Transverse colon (tissue), 4 donors: ENCODE results near the gene FRMD3. TPM values are rescaled to one million over a fixed set of nuclear protein-coding genes. Genes with fewer than 3 reads are reported as not detected.
A peak's percentile ranks its signal among the peaks of the same experiment; 100 is the strongest.

Source experiments
- DNase-seq: peaks from one replicate; pipeline ENCODE4 v3.0.0-alpha.2; 2019
- H3K27ac ChIP-seq, 4 donors: fragments of 200-600 bp; sonication (generic); 2 replicates each; pipeline ENCODE4 v1.5.1; 2016 to 2018; ENCODE audit warnings: inconsistent platforms in 4 of 4
- H3K27me3 ChIP-seq: fragments of 200-600 bp; sonication (generic); 2 replicates; pipeline ENCODE4 v1.5.1; 2017; ENCODE audit warnings: inconsistent platforms
- H3K36me3 ChIP-seq, 4 donors: fragments of 200-600 bp; sonication (generic); 2 replicates each; pipeline ENCODE4 v1.5.1; 2017 to 2019; ENCODE audit warnings: inconsistent platforms in 4 of 4
- H3K4me1 ChIP-seq, 4 donors: fragments of 200-600 bp; sonication (generic); 2 replicates each; pipeline ENCODE4 v1.5.1; 2017 to 2020; ENCODE audit warnings: inconsistent platforms in 4 of 4
- H3K4me3 ChIP-seq, 4 donors: fragments of 200-600 bp; sonication (generic); 1 replicate in 1 of 4; 2 replicates in 3 of 4; pipeline versions ENCODE4 v1.5.1 to v1.6.1; 2017 to 2019; ENCODE audit warnings: inconsistent platforms in 4 of 4
- H3K9me3 ChIP-seq, 2 donors: fragments of 200-600 bp; sonication (generic); 2 replicates each; pipeline ENCODE4 v1.5.1; 2017 to 2019; ENCODE audit warnings: inconsistent platforms in 2 of 2
- CTCF ChIP-seq, 5 experiments: fragments of 200-600 bp in 3 of 5; fragments of 450-650 bp in 2 of 5; sonication (generic) in 3 of 5; IDR thresholded peaks; 1 replicate in 2 of 5; 2 replicates in 3 of 5; pipeline ENCODE4 v1.5.1; 2016 to 2017; ENCODE audit warnings: antibody characterized with exemption in 5 of 5, inconsistent platforms in 3 of 5, mild to moderate bottlenecking in 2 of 5, moderate library complexity in 1 of 5
- EP300 ChIP-seq: sonication (generic); formaldehyde crosslinking; IDR thresholded peaks from one replicate; pipeline ENCODE4 v1.6.1; 2017; ENCODE audit warnings: antibody characterized with exemption, low read depth
- POLR2A ChIP-seq: fragments of 450-650 bp; IDR thresholded peaks from one replicate; pipeline ENCODE4 v1.6.1; 2016; ENCODE audit warnings: antibody characterized with exemption, mild to moderate bottlenecking, moderate library complexity
- POLR2AphosphoS5 ChIP-seq, 3 donors: sonication (generic); formaldehyde crosslinking; IDR thresholded peaks; one replicate each; pipeline ENCODE4 v1.6.1; 2016; ENCODE audit warnings: antibody characterized with exemption in 3 of 3
- WGBS, 2 donors: methylation state at CpG; one replicate each; pipeline ENCODE4 v1.1.5; 2018; ENCODE audit warnings: low coverage in 1 of 2; 5-methylcytosine and 5-hydroxymethylcytosine counted together
- in situ Hi-C, 4 donors: fragments of 200-750 bp; cut with MboI; loops; one replicate each; pipeline versions ENCODE4 v1.15.0 to v1.15.1; 2017; ENCODE audit warnings: low sequenced_read_pairs in 3 of 4, low pct_ligation_motif_present in 1 of 4, low pct_unique_long_range_greater_than_20kb in 1 of 4
- intact Hi-C: fragments of 100-400 bp; cut with DNase I; formaldehyde crosslinking; loops from one replicate; pipeline ENCODE4 v1.15.1; 2023; ENCODE audit warnings: low total_unique reads
- total RNA-seq, 4 donors: library from RNA; depleted of rRNA; stranded (reverse); fragments of >200 nt; gene quantifications; one replicate each; pipeline ENCODE4 v1.1.0, GENCODE V29; 2016

Gene FRMD3
- total RNA-seq, 4 donors from 2014 or later = 5.8 to 37.0 (median 18.1) TPM

GRCh38 chr9:83441390-83441789 is 96.8 kb downstream of the FRMD3 start:
- no peak for TF ChIP-seq POLR2AphosphoS5 (IDR thresholded peaks at IDR 0.05)
- TF ChIP-seq POLR2A = no peak
- TF ChIP-seq EP300 = no peak
- no peak for TF ChIP-seq CTCF (IDR thresholded peaks at IDR 0.05)
- H3K4me1 ChIP-seq = peaks cover 0 to 12% (median 7%) of the 10 kb centered on the region in 4 donors
- intact Hi-C loops = no loop called here
- no peak overlapping the region for H3K4me3 ChIP-seq
- H3K9me3 ChIP-seq = no peaks in the 10 kb centered on the region
- no peaks in the 10 kb centered on the region for H3K36me3 ChIP-seq
- H3K27ac ChIP-seq = no peak overlapping the region
- no peaks in the 10 kb centered on the region for H3K27me3 ChIP-seq
- 40 to 58% methylated on average over 2 to 3 of the region's 3 CpGs for WGBS, 2 donors
- in situ Hi-C loops = no loop called here
- no peak for DNase-seq

DNA sequence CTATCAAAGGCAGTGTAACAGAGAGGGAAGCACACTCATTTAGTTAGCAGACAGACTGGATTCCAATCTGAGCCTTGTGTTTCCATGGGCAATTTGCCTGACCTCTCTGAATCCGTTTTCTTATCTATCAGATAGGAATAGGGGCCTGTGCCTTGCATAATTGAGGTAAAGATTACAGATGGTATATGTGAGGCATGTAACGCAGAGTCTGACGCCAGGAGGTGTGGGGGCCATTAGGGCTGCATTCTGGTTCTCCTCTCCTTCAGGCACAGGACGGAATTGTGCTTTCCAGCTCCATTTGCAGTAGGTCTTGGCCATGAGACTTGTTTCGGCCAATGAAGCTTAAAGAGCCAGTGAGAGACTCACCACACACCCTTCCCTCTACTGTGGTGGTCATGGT is 97.6 kb downstream of the FRMD3 start:
- Histone ChIP-seq H3K27me3 (no peaks in the 10 kb centered on the region), H3K9me3 (no peaks in the 10 kb centered on the region), H3K27ac (no peak overlapping the region), H3K4me1 (peaks cover 0 to 15% (median 7%) of the 10 kb centered on the region in 4 donors), H3K36me3 (no peaks in the 10 kb centered on the region), H3K4me3 (no peak overlapping the region)
- in situ Hi-C loops (no loop called here), intact Hi-C loops (no loop called here)
- DNase-seq = no peak
- TF ChIP-seq POLR2AphosphoS5 (IDR thresholded peaks at IDR 0.05) = no peak
- TF ChIP-seq CTCF (IDR thresholded peaks at IDR 0.05) = no peak
- TF ChIP-seq POLR2A = no peak
- TF ChIP-seq EP300 = no peak
- 87% methylated on average over 5 of the region's 5 CpGs; no CpG with 5 or more reads in 1 of the 2 donors for WGBS, 2 donors

DNA sequence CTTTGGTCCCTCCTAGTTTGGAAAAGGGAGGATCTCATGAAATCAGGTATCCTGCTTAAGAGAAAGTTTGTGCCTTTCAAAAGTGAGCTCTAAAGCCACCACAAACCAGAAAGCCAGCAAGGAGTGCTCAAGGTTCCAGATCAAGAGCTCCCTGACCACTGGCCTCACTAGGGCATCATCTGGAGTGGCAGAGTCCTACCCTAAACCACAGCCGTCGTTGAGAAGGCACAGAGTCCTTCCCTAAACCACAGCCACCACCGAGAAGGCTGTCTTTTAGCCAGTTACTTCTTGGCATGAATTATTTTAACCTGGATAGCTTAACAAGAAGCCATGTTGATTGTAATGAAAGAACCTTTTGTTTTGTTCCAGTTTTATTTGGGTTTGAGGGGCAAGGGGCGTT is 102.9 kb downstream of the FRMD3 start:
- intact Hi-C loops (no loop called here), in situ Hi-C loops (no loop called here)
- peak overlapping the region in 1 of 4 donors; percentile 18 for H3K27ac ChIP-seq
- no peak for DNase-seq
- H3K4me1 ChIP-seq = peaks cover 15 to 64% (median 32%) of the 10 kb centered on the region in 4 donors
- H3K36me3 ChIP-seq = no peaks in the 10 kb centered on the region
- no peak overlapping the region for H3K4me3 ChIP-seq
- TF ChIP-seq EP300 = no peak
- WGBS, 2 donors = 65 to 67% methylated on average over 1 to 4 of the region's 4 CpGs
- H3K9me3 ChIP-seq = no peaks in the 10 kb centered on the region
- H3K27me3 ChIP-seq = no peaks in the 10 kb centered on the region

GRCh38 chr9:83434254-83434653 is 103.9 kb downstream of the FRMD3 start:
- WGBS, 2 donors = 94 to 100% methylated on average over 1 of the region's 1 CpG
- Histone ChIP-seq H3K27me3 (no peaks in the 10 kb centered on the region), H3K9me3 (no peaks in the 10 kb centered on the region), H3K4me3 (no peak overlapping the region), H3K4me1 (peaks cover 15 to 64% (median 32%) of the 10 kb centered on the region in 4 donors), H3K27ac (peak overlapping the region in 3 of 4 donors; percentile 12 to 24 (median 14)), H3K36me3 (no peaks in the 10 kb centered on the region)
- in situ Hi-C loops (no loop called here), intact Hi-C loops (no loop called here)
- peak; percentile 17 for DNase-seq
- TF ChIP-seq CTCF (IDR thresholded peaks at IDR 0.05) = no peak
- no peak for TF ChIP-seq POLR2AphosphoS5 (IDR thresholded peaks at IDR 0.05)
- no peak for TF ChIP-seq EP300
- TF ChIP-seq POLR2A = no peak

DNA sequence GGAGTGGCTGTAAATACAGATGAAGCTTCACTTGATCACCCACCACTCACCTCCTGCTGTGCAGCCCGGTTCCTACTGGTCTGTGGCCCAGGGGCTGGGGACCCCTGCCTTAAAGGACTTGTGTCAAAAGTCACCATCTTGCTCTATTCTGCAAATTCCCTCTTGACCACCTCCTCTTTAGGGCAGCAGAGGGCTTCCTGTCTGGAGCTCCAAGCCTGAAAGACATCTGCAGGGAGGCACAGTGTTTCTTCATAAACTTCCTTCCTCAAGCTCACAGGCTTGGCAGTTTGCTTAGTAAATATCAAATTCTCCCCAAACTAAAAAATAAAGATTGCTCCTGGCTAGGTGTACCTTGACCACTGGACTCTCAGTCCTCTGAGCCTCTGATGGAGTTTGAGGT is 104.4 kb downstream of the FRMD3 start:
- H3K9me3 ChIP-seq = no peaks in the 10 kb centered on the region
- WGBS, 2 donors = 77% methylated on average over 1 of the region's 1 CpG; no CpG with 5 or more reads in 1 of the 2 donors
- TF ChIP-seq CTCF (IDR thresholded peaks at IDR 0.05) = no peak
- no peak for TF ChIP-seq EP300
- no peak for TF ChIP-seq POLR2A
- no peak for TF ChIP-seq POLR2AphosphoS5 (IDR thresholded peaks at IDR 0.05)
- H3K4me1 ChIP-seq = peaks cover 15 to 64% (median 32%) of the 10 kb centered on the region in 4 donors
- no peak overlapping the region for H3K4me3 ChIP-seq
- in situ Hi-C loops (no loop called here), intact Hi-C loops (no loop called here)
- H3K36me3 ChIP-seq = no peaks in the 10 kb centered on the region
- H3K27me3 ChIP-seq = no peaks in the 10 kb centered on the region
- no peak for DNase-seq
- H3K27ac ChIP-seq = peak overlapping the region in 3 of 4 donors; percentile 12 to 24 (median 14)
